ENCODE data around the gene MAGI2. TPM values are rescaled to one million over a fixed set of nuclear protein-coding genes. Genes with fewer than 3 reads are reported as not detected.

The MAGI2 gene
- total and polyA plus RNA-seq, 2 experiments from 2014 or later = 10.4 to 26.4 TPM

DNA sequence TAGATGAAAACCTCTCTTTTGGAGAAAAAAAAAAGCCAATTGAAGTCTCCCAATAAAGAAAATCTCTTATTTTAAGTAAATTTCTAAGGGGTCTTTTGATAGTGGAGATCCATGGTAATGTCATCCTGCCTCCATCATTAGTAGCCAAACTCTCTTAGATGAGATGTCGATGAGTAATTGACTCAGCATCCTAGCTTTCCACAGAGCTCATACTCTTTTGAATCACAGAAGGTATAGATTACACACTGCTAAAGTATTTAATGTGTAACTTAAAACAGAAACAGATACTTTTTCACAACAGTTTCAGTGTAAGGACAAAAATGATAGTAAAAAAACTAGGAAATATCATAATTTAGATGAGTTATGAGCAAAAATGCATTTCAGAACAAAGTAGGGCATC lies 19.4 kb downstream of the MAGI2 start:
- H3K36me3 Mint-ChIP-seq (ENCODE audit: low read depth) = no peaks in the 10 kb centered on the region
- ATAC-seq (no peak), DNase-seq (ENCODE audit: low spot score) (no peak)
- H3K4me3 Mint-ChIP-seq = no peak overlapping the region
- Histone ChIP-seq H2AFZ (no peak overlapping the region), H4K20me1 (replicated peaks; ENCODE audit: insufficient read depth) (no peaks in the 10 kb centered on the region), H3K9me2 (ENCODE audit: insufficient read depth) (no peaks in the 10 kb centered on the region), H3K4me1 (ENCODE audit: insufficient read depth) (no peaks in the 10 kb centered on the region), H3K79me2 (replicated peaks; ENCODE audit: insufficient read depth) (no peaks in the 10 kb centered on the region), H3F3A (replicated peaks; ENCODE audit: low read depth) (no peaks in the 10 kb centered on the region), H3K27ac (ENCODE audit: low read depth) (no peak overlapping the region), H3K4me2 (no peak overlapping the region), H3K27me3 (ENCODE audit: insufficient read depth) (no peaks in the 10 kb centered on the region), H3K4me3 (no peak overlapping the region), H3K36me3 (ENCODE audit: insufficient read depth) (no peaks in the 10 kb centered on the region)
- no peak overlapping the region for H3K27ac Mint-ChIP-seq
- H3K4me1 Mint-ChIP-seq = no peaks in the 10 kb centered on the region
- TF ChIP-seq, protein P1, sequence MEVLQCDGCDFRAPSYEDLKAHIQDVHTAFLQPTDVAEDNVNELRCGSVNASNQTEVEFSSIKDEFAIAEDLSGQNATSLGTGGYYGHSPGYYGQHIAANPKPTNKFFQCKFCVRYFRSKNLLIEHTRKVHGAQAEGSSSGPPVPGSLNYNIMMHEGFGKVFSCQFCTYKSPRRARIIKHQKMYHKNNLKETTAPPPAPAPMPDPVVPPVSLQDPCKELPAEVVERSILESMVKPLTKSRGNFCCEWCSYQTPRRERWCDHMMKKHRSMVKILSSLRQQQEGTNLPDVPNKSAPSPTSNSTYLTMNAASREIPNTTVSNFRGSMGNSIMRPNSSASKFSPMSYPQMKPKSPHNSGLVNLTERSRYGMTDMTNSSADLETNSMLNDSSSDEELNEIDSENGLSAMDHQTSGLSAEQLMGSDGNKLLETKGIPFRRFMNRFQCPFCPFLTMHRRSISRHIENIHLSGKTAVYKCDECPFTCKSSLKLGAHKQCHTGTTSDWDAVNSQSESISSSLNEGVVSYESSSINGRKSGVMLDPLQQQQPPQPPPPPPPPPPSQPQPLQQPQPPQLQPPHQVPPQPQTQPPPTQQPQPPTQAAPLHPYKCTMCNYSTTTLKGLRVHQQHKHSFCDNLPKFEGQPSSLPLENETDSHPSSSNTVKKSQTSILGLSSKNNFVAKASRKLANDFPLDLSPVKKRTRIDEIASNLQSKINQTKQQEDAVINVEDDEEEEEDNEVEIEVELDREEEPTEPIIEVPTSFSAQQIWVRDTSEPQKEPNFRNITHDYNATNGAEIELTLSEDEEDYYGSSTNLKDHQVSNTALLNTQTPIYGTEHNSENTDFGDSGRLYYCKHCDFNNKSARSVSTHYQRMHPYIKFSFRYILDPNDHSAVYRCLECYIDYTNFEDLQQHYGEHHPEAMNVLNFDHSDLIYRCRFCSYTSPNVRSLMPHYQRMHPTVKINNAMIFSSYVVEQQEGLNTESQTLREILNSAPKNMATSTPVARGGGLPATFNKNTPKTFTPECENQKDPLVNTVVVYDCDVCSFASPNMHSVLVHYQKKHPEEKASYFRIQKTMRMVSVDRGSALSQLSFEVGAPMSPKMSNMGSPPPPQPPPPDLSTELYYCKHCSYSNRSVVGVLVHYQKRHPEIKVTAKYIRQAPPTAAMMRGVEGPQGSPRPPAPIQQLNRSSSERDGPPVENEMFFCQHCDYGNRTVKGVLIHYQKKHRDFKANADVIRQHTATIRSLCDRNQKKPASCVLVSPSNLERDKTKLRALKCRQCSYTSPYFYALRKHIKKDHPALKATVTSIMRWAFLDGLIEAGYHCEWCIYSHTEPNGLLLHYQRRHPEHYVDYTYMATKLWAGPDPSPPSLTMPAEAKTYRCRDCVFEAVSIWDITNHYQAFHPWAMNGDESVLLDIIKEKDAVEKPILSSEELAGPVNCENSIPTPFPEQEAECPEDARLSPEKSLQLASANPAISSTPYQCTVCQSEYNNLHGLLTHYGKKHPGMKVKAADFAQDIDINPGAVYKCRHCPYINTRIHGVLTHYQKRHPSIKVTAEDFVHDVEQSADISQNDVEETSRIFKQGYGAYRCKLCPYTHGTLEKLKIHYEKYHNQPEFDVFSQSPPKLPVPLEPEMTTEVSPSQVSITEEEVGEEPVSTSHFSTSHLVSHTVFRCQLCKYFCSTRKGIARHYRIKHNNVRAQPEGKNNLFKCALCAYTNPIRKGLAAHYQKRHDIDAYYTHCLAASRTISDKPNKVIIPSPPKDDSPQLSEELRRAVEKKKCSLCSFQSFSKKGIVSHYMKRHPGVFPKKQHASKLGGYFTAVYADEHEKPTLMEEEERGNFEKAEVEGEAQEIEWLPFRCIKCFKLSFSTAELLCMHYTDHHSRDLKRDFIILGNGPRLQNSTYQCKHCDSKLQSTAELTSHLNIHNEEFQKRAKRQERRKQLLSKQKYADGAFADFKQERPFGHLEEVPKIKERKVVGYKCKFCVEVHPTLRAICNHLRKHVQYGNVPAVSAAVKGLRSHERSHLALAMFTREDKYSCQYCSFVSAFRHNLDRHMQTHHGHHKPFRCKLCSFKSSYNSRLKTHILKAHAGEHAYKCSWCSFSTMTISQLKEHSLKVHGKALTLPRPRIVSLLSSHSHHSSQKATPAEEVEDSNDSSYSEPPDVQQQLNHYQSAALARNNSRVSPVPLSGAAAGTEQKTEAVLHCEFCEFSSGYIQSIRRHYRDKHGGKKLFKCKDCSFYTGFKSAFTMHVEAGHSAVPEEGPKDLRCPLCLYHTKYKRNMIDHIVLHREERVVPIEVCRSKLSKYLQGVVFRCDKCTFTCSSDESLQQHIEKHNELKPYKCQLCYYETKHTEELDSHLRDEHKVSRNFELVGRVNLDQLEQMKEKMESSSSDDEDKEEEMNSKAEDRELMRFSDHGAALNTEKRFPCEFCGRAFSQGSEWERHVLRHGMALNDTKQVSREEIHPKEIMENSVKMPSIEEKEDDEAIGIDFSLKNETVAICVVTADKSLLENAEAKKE (CRISPR knock-in tag; IDR thresholded peaks at IDR 0.05) = no peak
- TF ChIP-seq, protein P2, sequence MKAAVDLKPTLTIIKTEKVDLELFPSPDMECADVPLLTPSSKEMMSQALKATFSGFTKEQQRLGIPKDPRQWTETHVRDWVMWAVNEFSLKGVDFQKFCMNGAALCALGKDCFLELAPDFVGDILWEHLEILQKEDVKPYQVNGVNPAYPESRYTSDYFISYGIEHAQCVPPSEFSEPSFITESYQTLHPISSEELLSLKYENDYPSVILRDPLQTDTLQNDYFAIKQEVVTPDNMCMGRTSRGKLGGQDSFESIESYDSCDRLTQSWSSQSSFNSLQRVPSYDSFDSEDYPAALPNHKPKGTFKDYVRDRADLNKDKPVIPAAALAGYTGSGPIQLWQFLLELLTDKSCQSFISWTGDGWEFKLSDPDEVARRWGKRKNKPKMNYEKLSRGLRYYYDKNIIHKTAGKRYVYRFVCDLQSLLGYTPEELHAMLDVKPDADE (IDR thresholded peaks at IDR 0.05) = no peak
- no peak for TF ChIP-seq CREB1 (CRISPR knock-in tag; IDR thresholded peaks at IDR 0.05; ENCODE audit: low read depth)
- TF ChIP-seq EZH2phosphoT487 (IDR thresholded peaks at IDR 0.05; ENCODE audit: unreplicated experiment) = no peak
- no peak for TF ChIP-seq EZH2 (IDR thresholded peaks at IDR 0.05; ENCODE audit: low read depth, unreplicated experiment)
- TF ChIP-seq POLR2AphosphoS5 (IDR thresholded peaks at IDR 0.05; ENCODE audit: low read depth) = no peak
- TF ChIP-seq, protein P3, sequence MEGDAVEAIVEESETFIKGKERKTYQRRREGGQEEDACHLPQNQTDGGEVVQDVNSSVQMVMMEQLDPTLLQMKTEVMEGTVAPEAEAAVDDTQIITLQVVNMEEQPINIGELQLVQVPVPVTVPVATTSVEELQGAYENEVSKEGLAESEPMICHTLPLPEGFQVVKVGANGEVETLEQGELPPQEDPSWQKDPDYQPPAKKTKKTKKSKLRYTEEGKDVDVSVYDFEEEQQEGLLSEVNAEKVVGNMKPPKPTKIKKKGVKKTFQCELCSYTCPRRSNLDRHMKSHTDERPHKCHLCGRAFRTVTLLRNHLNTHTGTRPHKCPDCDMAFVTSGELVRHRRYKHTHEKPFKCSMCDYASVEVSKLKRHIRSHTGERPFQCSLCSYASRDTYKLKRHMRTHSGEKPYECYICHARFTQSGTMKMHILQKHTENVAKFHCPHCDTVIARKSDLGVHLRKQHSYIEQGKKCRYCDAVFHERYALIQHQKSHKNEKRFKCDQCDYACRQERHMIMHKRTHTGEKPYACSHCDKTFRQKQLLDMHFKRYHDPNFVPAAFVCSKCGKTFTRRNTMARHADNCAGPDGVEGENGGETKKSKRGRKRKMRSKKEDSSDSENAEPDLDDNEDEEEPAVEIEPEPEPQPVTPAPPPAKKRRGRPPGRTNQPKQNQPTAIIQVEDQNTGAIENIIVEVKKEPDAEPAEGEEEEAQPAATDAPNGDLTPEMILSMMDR (conservative IDR thresholded peaks at IDR 0.05; ENCODE audit: low read depth in 2 of 2) = no peak
- TF ChIP-seq, protein P4, sequence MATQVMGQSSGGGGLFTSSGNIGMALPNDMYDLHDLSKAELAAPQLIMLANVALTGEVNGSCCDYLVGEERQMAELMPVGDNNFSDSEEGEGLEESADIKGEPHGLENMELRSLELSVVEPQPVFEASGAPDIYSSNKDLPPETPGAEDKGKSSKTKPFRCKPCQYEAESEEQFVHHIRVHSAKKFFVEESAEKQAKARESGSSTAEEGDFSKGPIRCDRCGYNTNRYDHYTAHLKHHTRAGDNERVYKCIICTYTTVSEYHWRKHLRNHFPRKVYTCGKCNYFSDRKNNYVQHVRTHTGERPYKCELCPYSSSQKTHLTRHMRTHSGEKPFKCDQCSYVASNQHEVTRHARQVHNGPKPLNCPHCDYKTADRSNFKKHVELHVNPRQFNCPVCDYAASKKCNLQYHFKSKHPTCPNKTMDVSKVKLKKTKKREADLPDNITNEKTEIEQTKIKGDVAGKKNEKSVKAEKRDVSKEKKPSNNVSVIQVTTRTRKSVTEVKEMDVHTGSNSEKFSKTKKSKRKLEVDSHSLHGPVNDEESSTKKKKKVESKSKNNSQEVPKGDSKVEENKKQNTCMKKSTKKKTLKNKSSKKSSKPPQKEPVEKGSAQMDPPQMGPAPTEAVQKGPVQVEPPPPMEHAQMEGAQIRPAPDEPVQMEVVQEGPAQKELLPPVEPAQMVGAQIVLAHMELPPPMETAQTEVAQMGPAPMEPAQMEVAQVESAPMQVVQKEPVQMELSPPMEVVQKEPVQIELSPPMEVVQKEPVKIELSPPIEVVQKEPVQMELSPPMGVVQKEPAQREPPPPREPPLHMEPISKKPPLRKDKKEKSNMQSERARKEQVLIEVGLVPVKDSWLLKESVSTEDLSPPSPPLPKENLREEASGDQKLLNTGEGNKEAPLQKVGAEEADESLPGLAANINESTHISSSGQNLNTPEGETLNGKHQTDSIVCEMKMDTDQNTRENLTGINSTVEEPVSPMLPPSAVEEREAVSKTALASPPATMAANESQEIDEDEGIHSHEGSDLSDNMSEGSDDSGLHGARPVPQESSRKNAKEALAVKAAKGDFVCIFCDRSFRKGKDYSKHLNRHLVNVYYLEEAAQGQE (IDR thresholded peaks at IDR 0.05; ENCODE audit: unreplicated experiment) = no peak
- TF ChIP-seq NANOG (IDR thresholded peaks at IDR 0.05; ENCODE audit: borderline replicate concordance) = no peak
- no peak for TF ChIP-seq ZNF114 (CRISPR knock-in tag; IDR thresholded peaks at IDR 0.05)
- TF ChIP-seq ZNF331 (CRISPR knock-in tag; IDR thresholded peaks at IDR 0.05; ENCODE audit: low read depth) = no peak
- no peak for TF ChIP-seq STAT1 (IDR thresholded peaks at IDR 0.05; ENCODE audit: unreplicated experiment)
- TF ChIP-seq JUNB (IDR thresholded peaks at IDR 0.05; ENCODE audit: unreplicated experiment) = no peak
- no peaks in the 10 kb centered on the region for H3K9me3 Mint-ChIP-seq
- no peaks in the 10 kb centered on the region for H3K27me3 Mint-ChIP-seq (ENCODE audit: insufficient read depth, low read depth, poor library complexity)
